NCI-H82 (cell line): ENCODE measurements around the gene SPOCK2.

Experiments used
- DNase-seq: peaks from one replicate; lab custom pipeline; 2025; lab: John Stamatoyannopoulos, UW

SPOCK2 gene

GRCh38 chr10:72087392-72087968 lies 871 bp downstream of the SPOCK2 start:
- no peak for DNase-seq

GRCh38 chr10:72086466-72087391 lies 1.6 kb downstream of the SPOCK2 start:
- DNase-seq: no peak

GRCh38 chr10:72085864-72086465 lies 2.4 kb downstream of the SPOCK2 start:
- DNase-seq: no peak

- peak; percentile 91 for DNase-seq
These were observed 3.2 kb downstream of the SPOCK2 start for GRCh38 chr10:72085166-72085565.

GRCh38 chr10:72083790-72084459 lies 4.4 kb downstream of the SPOCK2 start:
- no peak for DNase-seq

- no peak for DNase-seq
These were observed 5.2 kb downstream of the SPOCK2 start for GRCh38 chr10:72082856-72083789.

- DNase-seq: peak; percentile 35
These were observed 6.4 kb downstream of the SPOCK2 start for GRCh38 chr10:72081772-72082590.

- DNase-seq: no peak
These were observed 7.1 kb downstream of the SPOCK2 start for GRCh38 chr10:72081210-72081609.

- DNase-seq: no peak
These were observed 8.0 kb downstream of the SPOCK2 start for GRCh38 chr10:72080042-72080975.

GRCh38 chr10:72079356-72079755 lies 9.0 kb downstream of the SPOCK2 start:
- DNase-seq: peak; percentile 63

GRCh38 chr10:72077275-72077990 lies 10.9 kb downstream of the SPOCK2 start:
- no peak for DNase-seq

GRCh38 chr10:72076756-72077155 lies 11.6 kb downstream of the SPOCK2 start:
- no peak for DNase-seq

- DNase-seq: no peak
These were observed 12.8 kb downstream of the SPOCK2 start for GRCh38 chr10:72075376-72076115.

GRCh38 chr10:72074574-72075375 lies 13.6 kb downstream of the SPOCK2 start:
- DNase-seq: no peak

GRCh38 chr10:72073708-72074573 lies 14.4 kb downstream of the SPOCK2 start:
- DNase-seq: no peak

GRCh38 chr10:72072639-72073038 lies 15.7 kb downstream of the SPOCK2 start:
- no peak for DNase-seq
